Right atrium auricular region (tissue), 2 donors: ENCODE results near the gene GATAD2B. TPM values are rescaled to one million over a fixed set of nuclear protein-coding genes. Genes with fewer than 3 reads are reported as not detected.

ENCODE experiments used
- DNase-seq: peaks from one replicate; pipeline ENCODE4 v3.0.0-alpha.2; 2019; ENCODE audit warnings: low spot score
- H3K27ac ChIP-seq, 2 donors: fragments of 200-600 bp; sonication (generic); 1 replicate in 1 of 2; 2 replicates in 1 of 2; pipeline ENCODE4 v1.5.1; 2016 to 2019
- H3K27me3 ChIP-seq, 2 donors: fragments of 200-600 bp; sonication (generic); one replicate each; pipeline versions ENCODE4 v1.5.1 to v1.6.0; 2017 to 2019
- H3K36me3 ChIP-seq: fragments of 200-600 bp; sonication (generic); one replicate; pipeline ENCODE4 v1.5.1; 2016
- H3K4me1 ChIP-seq, 2 donors: fragments of 200-600 bp; sonication (generic); one replicate each; pipeline versions ENCODE4 v1.5.1 to v1.6.0; 2017 to 2019
- H3K4me3 ChIP-seq, 2 donors: fragments of 200-600 bp; sonication (generic); 1 replicate in 1 of 2; 2 replicates in 1 of 2; pipeline ENCODE4 v1.5.1; 2017 to 2019; ENCODE audit warnings: mild to moderate bottlenecking in 1 of 2, moderate library complexity in 1 of 2
- H3K9me3 ChIP-seq, 2 donors: fragments of 200-600 bp; sonication (generic); one replicate each; pipeline ENCODE4 v1.5.1; 2019
- CTCF ChIP-seq, 2 donors: fragments of 200-600 bp; sonication (generic); IDR thresholded peaks; one replicate each; pipeline ENCODE4 v1.5.1; 2019; ENCODE audit warnings: antibody characterized with exemption in 2 of 2
- microRNA-seq, 2 donors: library from miRNA; unstranded; fragments of <30 nt; microRNA quantifications; one replicate each; pipeline ENCODE4, GENCODE V29; 2016 to 2017; ENCODE audit warnings: borderline number of aligned reads in 2 of 2, borderline replicate concordance in 1 of 2
- total RNA-seq, 2 donors: library from RNA; depleted of rRNA; stranded (reverse); fragments of >200 nt; gene quantifications; one replicate each; pipeline ENCODE4 v1.1.0, GENCODE V29; 2016

Gene GATAD2B
- total RNA-seq, 2 donors from 2014 or later = 18.7 to 32.7 TPM

- no peak for TF ChIP-seq CTCF (IDR thresholded peaks at IDR 0.05)
- Histone ChIP-seq H3K4me1 (peaks cover 0 to 20% of the 10 kb centered on the region in 2 donors), H3K9me3 (no peaks in the 10 kb centered on the region), H3K36me3 (peaks cover 69% of the 10 kb centered on the region), H3K4me3 (no peak overlapping the region), H3K27ac (peak overlapping the region; percentile 58 to 63), H3K27me3 (no peaks in the 10 kb centered on the region)
- DNase-seq = no peak
Measured at GRCh38 chr1:153763365-153764225, 159.2 kb downstream of the GATAD2B start.

GRCh38 chr1:153760440-153760839 is 162.3 kb downstream of the GATAD2B start:
- H3K4me3 ChIP-seq = no peak overlapping the region
- H3K4me1 ChIP-seq = peaks cover 0 to 20% of the 10 kb centered on the region in 2 donors
- no peak for TF ChIP-seq CTCF (IDR thresholded peaks at IDR 0.05)
- H3K36me3 ChIP-seq = peaks cover 84% of the 10 kb centered on the region
- no peak overlapping the region for H3K27ac ChIP-seq
- DNase-seq = no peak
- H3K9me3 ChIP-seq = no peaks in the 10 kb centered on the region
- no peaks in the 10 kb centered on the region for H3K27me3 ChIP-seq

Small RNAs within 50 kb of the gene (microRNA-seq; reads per million reads assigned to microRNA genes)
- gene MIR6737 = 0 to 0.71 reads per million in 2 donors

Other genes starting within 250 kb of the GATAD2B start
- 10 to 100 TPM; 19.3 to 42.9 TPM for gene NPR1, start 244.3 kb downstream of the GATAD2B start, total RNA-seq
- 10 to 100 TPM; 21.8 to 26.7 TPM for gene INTS3, start 194.9 kb downstream of the GATAD2B start, total RNA-seq
- gene SLC27A3, start 147.6 kb downstream of the GATAD2B start, total RNA-seq = 10 to 100 TPM in 1 of 2 donors, 1 to 10 TPM in 1; 9.9 to 20.1 TPM
- gene DENND4B, start 23.7 kb upstream of the GATAD2B start, total RNA-seq = 10 to 100 TPM; 22.0 to 26.6 TPM
- 10 to 100 TPM; 10.5 to 14.3 TPM for gene CRTC2, start 35.6 kb upstream of the GATAD2B start, total RNA-seq
- gene SLC39A1, start 40.6 kb upstream of the GATAD2B start, total RNA-seq = 10 to 100 TPM; 56.7 to 95.4 TPM
- 1 to 10 TPM; 4.9 to 5.6 TPM for gene CREB3L4, start 44.9 kb upstream of the GATAD2B start, total RNA-seq
- 100 to 1,000 TPM; 168 to 248 TPM for gene JTB, start 54.7 kb upstream of the GATAD2B start, total RNA-seq
- 10 to 100 TPM; 25.7 to 34.8 TPM for gene RAB13, start 63.4 kb upstream of the GATAD2B start, total RNA-seq
- gene RPS27, start 67.8 kb upstream of the GATAD2B start, total RNA-seq = 1,000 to 10,000 TPM in 1 of 2 donors, 100 to 1,000 TPM in 1; 709 to 1,582 TPM
- under 1 TPM in 1 of 2 donors, not detected in 1; 0.28 TPM for gene NUP210L, start 232.1 kb upstream of the GATAD2B start, total RNA-seq